ENCODE results near the gene DPP7. TPM values are rescaled to one million over a fixed set of nuclear protein-coding genes. Genes with fewer than 3 reads are reported as not detected.

DPP7 gene
- total and polyA plus RNA-seq, 9 of the 15 experiments (the other 6 are each of a cell fraction or from before 2014, with no cell fraction given) = 0.99 to 365 (median 132) TPM

GRCh38 chr9:137161558-137162486 is 47.3 kb upstream of the DPP7 start:
- ChIA-PET POLR2A (interaction anchor here (0.6 kb wide), 1 partner anchor 27 kb away, joined by 3 read pairs; no protein-coding TSS in a partner anchor), CTCF (ENCODE audit: low intra/inter-chr PET ratio) (no interaction called here)
- peak; percentile 17 for ATAC-seq
- Histone ChIP-seq H3K4me3 (no peak overlapping the region), H3K9me3 (replicated peaks; ENCODE audit: control insufficient read depth, insufficient read depth, low read depth, low read length) (no peaks in the 10 kb centered on the region), H4K20me1 (replicated peaks; ENCODE audit: control insufficient read depth, insufficient read depth, low read length) (peaks cover 8% of the 10 kb centered on the region; the same call in 1 of the 2 replicates), H3K4me2 (ENCODE audit: insufficient read depth, low read length) (no peak overlapping the region), H3K9ac (ENCODE audit: insufficient read depth in 1 of 2, low read depth in 2 of 2, low read length in 2 of 2) (no peak overlapping the region), H3K27ac (ENCODE audit: extremely low read depth, low read depth, low read length) (no peak overlapping the region), H2AFZ (ENCODE audit: low read depth, low read length) (no peak overlapping the region), H3K27me3 (ENCODE audit: control insufficient read depth in 2 of 2, insufficient read depth in 2 of 2, low read length in 2 of 2) (peaks cover 11 to 26% of the 10 kb centered on the region in 2 experiments; a peak in 4 of 5 replicates), H3K79me2 (ENCODE audit: control insufficient read depth, insufficient read depth, low read length) (no peaks in the 10 kb centered on the region), H3K36me3 (ENCODE audit: control insufficient read depth, insufficient read depth, low read length) (no peaks in the 10 kb centered on the region), H3K4me1 (replicated peaks in 1 of 2; ENCODE audit: control insufficient read depth in 2 of 2, insufficient read depth in 2 of 2, low read length in 2 of 2) (peaks cover 18 to 97% of the 10 kb centered on the region in 2 experiments; a peak in 4 of 5 replicates), H3K9me1 (ENCODE audit: control insufficient read depth, insufficient read depth, low read length) (no peaks in the 10 kb centered on the region)
- 85% methylated on average over 19 of the region's 71 CpGs for WGBS (ENCODE audit: insufficient coverage, low coverage, missing lambda C conversion rate)
- BruUV-seq (replicated peaks) = no TSS peak
- peak; percentile 44 to 85 (median 79) for DNase-seq (ENCODE audit: extremely low read depth in 1 of 4, low spot score in 3 of 4)
- TF ChIP-seq E2F6 (IDR thresholded peaks at IDR 0.05; ENCODE audit: borderline replicate concordance in 1 of 2, extremely low read depth in 1 of 2, insufficient read depth in 1 of 2, insufficient read length in 1 of 2, low read depth in 1 of 2, low read length in 1 of 2, poor library complexity in 1 of 2, severe bottlenecking in 1 of 2) (no peak), ZBTB33 (CRISPR knock-in tag; IDR thresholded peaks at IDR 0.05) (peak; percentile 62; the same call in 1 of the 2 replicates)
- in situ Hi-C loops (cut with MboI) = no loop called here
- FAIRE-seq = no peak
- intact Hi-C loops (cut with micrococcal nuclease) = no loop called here

Data from K562 (cell line).